ENCODE measurements around the gene UTP25. TPM values are rescaled to one million over a fixed set of nuclear protein-coding genes. Genes with fewer than 3 reads are reported as not detected.
"Not testable (repeated sequence)": the region's sequence is repeated elsewhere in the genome, so short reads cannot be mapped to it uniquely, and the experiment has no call there.

UTP25 gene
- total RNA-seq, 4 donors from 2014 or later = 7.3 to 11.0 (median 7.8) TPM

DNA sequence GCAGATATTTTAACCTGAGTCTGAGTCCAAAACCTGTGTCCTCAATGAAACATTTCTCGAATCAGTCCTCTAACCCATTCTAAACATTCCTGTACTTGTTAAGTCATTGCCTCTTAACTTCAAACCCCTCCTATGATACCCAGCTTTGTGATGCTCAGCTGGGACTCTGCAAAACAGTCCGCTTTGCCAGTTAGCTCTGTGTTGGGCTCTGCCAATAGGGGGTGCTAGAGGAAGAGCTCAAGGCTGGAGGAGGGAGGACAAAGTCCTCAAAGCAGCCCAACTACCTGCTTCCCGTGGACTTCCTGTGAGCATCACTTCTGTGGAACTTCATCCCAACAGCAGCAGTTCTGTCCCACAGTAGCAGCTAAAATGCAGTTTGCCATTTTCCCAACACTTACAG, 72.2 kb downstream of the UTP25 start:
- WGBS, 2 donors = 63 to 70% methylated on average over 3 of the region's 3 CpGs
- no peak overlapping the region for H3K27ac ChIP-seq
- no peaks in the 10 kb centered on the region for H3K9me3 ChIP-seq
- no peak for DNase-seq
- no peaks in the 10 kb centered on the region for H3K36me3 ChIP-seq
- no peak overlapping the region for H3K4me3 ChIP-seq (replicated peaks in 1 of 3)
- H3K27me3 ChIP-seq = no peaks in the 10 kb centered on the region
- intact Hi-C loops (cut with DNase I) = no loop called here
- H3K4me1 ChIP-seq = peaks cover 7 to 19% of the 10 kb centered on the region in 2 donors
- TF ChIP-seq POLR2A (IDR thresholded peaks at IDR 0.05) = no peak
- TF ChIP-seq, protein P1, sequence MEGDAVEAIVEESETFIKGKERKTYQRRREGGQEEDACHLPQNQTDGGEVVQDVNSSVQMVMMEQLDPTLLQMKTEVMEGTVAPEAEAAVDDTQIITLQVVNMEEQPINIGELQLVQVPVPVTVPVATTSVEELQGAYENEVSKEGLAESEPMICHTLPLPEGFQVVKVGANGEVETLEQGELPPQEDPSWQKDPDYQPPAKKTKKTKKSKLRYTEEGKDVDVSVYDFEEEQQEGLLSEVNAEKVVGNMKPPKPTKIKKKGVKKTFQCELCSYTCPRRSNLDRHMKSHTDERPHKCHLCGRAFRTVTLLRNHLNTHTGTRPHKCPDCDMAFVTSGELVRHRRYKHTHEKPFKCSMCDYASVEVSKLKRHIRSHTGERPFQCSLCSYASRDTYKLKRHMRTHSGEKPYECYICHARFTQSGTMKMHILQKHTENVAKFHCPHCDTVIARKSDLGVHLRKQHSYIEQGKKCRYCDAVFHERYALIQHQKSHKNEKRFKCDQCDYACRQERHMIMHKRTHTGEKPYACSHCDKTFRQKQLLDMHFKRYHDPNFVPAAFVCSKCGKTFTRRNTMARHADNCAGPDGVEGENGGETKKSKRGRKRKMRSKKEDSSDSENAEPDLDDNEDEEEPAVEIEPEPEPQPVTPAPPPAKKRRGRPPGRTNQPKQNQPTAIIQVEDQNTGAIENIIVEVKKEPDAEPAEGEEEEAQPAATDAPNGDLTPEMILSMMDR (IDR thresholded peaks at IDR 0.05) = peak in 2 of 6 experiments; percentile 7 to 25

DNA sequence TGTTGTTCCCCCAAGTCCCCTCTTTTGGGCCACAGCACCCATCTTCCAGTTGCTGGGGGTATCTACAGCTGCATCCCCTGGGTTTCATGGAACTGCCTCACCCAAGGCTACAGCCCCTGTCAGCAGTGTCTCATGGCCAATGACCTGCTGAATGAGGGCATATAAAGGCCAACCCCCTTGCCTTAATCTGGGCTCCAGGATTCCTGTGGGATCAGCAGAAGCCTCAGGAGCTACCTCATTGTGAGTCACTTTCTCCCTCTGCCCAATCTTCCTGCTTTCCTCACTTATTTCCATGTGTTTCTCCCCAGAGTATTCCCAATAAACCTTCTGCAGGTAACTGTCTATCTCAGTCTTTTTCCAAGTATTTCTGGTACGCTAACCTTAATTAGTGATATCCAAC, 73.0 kb downstream of the UTP25 start:
- no peak for DNase-seq
- Histone ChIP-seq H3K27me3 (no peaks in the 10 kb centered on the region), H3K4me1 (peaks cover 7 to 11% of the 10 kb centered on the region in 2 donors), H3K4me3 (replicated peaks in 1 of 3) (no peak overlapping the region), H3K27ac (no peak overlapping the region), H3K36me3 (no peaks in the 10 kb centered on the region), H3K9me3 (no peaks in the 10 kb centered on the region)
- TF ChIP-seq POLR2A (IDR thresholded peaks at IDR 0.05) = no peak
- TF ChIP-seq, protein P1 (IDR thresholded peaks at IDR 0.05) = no peak
- 94 to 100% methylated on average over 1 of the region's 1 CpG for WGBS, 2 donors
- intact Hi-C loops (cut with DNase I) = no loop called here

DNA sequence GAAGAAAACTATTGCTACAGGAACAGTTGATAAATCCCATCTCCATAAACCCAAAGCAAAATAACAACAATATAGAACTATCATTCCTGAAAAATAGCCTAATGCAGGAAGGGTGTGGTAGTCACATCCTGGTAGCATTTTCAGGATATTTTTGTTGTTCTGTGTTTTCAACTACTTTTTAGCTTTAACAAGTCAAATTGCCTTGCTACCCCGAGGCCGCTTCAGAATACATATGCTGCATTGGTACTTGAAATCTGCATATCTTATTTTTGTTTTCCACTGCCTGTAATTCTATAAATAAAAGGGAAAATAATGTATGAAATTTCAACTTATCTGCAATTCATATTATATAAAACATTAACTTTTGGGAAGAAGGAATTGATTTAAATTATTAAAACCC, 73.4 kb downstream of the UTP25 start:
- 93 to 96% methylated on average over 2 of the region's 2 CpGs for WGBS, 2 donors
- H3K4me3 ChIP-seq (replicated peaks in 1 of 3) = no peak overlapping the region
- intact Hi-C loops (cut with DNase I) = no loop called here
- no peaks in the 10 kb centered on the region for H3K36me3 ChIP-seq
- no peaks in the 10 kb centered on the region for H3K9me3 ChIP-seq
- H3K27me3 ChIP-seq = no peaks in the 10 kb centered on the region
- no peak for TF ChIP-seq POLR2A (IDR thresholded peaks at IDR 0.05)
- TF ChIP-seq, protein P1 (IDR thresholded peaks at IDR 0.05) = no peak
- peaks cover 3 to 7% of the 10 kb centered on the region in 2 donors for H3K4me1 ChIP-seq
- H3K27ac ChIP-seq = no peak overlapping the region
- DNase-seq = no peak

DNA sequence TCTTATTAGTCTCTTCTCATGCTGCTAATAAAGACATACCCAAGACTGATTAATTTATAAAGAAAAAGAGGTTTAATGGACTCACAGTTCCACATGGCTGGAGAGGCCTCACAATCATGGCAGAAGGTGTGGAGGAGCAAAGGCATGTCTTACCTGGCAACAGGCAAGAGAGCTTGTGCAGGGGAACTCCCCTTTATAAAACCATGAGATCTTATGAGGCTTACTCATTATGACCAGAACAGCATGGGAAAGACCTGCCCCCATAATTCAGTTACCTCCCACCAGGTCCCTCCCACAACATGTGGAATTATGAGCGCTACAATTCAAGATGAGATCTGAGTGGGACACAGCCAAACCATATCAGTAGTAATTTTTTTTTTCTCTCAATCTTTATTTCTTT, 77.0 kb downstream of the UTP25 start:
- H3K36me3 ChIP-seq; H3K4me3 ChIP-seq (replicated peaks in 1 of 3); DNase-seq; H3K27ac ChIP-seq; intact Hi-C loops (cut with DNase I); H3K9me3 ChIP-seq; H3K27me3 ChIP-seq; H3K4me1 ChIP-seq: not testable (repeated sequence)
- WGBS, 2 donors = 93% methylated on average over 1 of the region's 1 CpG; no CpG with 5 or more reads in 1 of the 2 donors

Other genes starting within 250 kb of the UTP25 start
- gene CAMK1G, start 244.3 kb upstream of the UTP25 start, total RNA-seq = not detected
- 1 to 10 TPM in 3 of 4 donors, under 1 TPM in 1; 0.56 to 5.6 (median 2.7) TPM for gene LAMB3, start 175.5 kb upstream of the UTP25 start, total RNA-seq
- gene G0S2, start 152.6 kb upstream of the UTP25 start, total RNA-seq = 10 to 100 TPM in 2 of 4 donors, 1 to 10 TPM in 2; 6.5 to 43.7 (median 10.7) TPM
- 10 to 100 TPM in 1 of 4 donors, 1 to 10 TPM in 3; 1.1 to 20.7 (median 2.4) TPM for gene HSD11B1, start 123.1 kb upstream of the UTP25 start, total RNA-seq
- 1 to 10 TPM in 3 of 4 donors, under 1 TPM in 1; 0.93 to 2.8 (median 2.3) TPM for gene TRAF3IP3, start 71.9 kb upstream of the UTP25 start, total RNA-seq
- gene C1orf74, start 43.4 kb upstream of the UTP25 start, total RNA-seq = 1 to 10 TPM; 1.9 to 2.7 (median 2.3) TPM
- gene IRF6, start 21.8 kb upstream of the UTP25 start, total RNA-seq = 10 to 100 TPM; 26.7 to 41.9 (median 32.7) TPM
- 10 to 100 TPM in 3 of 4 donors, 1 to 10 TPM in 1; 7.6 to 20.0 (median 15.1) TPM for gene SYT14, start 110.2 kb downstream of the UTP25 start, total RNA-seq